ENCODE data around the gene NME4.
A peak's percentile ranks its signal among the peaks of the same experiment; 100 is the strongest.

NME4 gene

DNA sequence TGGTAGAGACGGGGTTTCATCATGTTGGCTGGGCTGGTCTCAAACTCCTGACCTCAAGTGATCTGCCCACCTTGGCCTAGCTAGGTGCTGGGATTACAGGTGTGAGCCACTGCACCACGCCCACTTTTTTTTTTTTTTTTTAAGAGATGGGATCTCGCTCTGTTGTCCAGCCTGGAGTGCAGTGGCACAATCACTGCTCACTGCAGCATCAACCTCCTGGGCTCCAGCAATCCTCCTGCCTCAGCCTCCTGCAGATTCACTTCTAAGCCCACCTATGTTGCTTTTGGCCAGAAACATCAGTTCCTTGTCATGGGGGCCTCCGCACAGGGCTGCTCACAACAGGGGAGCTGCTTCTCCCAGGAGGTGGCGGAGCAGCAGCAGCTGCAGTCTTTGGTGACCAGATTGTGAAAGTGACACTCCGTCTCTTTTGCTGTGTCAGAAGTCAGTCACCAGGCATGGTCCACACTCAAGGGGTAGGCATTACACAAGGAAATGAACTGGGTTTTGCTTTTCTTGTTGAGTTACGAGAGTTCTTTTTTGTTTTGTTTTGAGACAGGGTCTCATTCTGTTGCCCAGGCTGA lies 4.5 kb upstream of the NME4 start:
- no peak overlapping the region for H3K9ac ChIP-seq (ENCODE audit: low read length)
- H3K27ac ChIP-seq (ENCODE audit: low read depth, low read length) = no peak overlapping the region
- H3K9me3 ChIP-seq (ENCODE audit: low read length) = no peaks in the 10 kb centered on the region
- H3K36me3 ChIP-seq (ENCODE audit: insufficient read depth, low read length) = no peaks in the 10 kb centered on the region
- H3K4me1 ChIP-seq (ENCODE audit: insufficient read depth, low read length) = peaks cover 33% of the 10 kb centered on the region
- no peak overlapping the region for H3K4me3 ChIP-seq (ENCODE audit: low read depth in 1 of 2, low read length in 2 of 2)
- no peaks in the 10 kb centered on the region for H3K27me3 ChIP-seq (ENCODE audit: control insufficient read depth in 1 of 2, insufficient read depth in 2 of 2, low read length in 2 of 2)

- peak overlapping the region in 1 of 2 donors; percentile 67 for H3K4me3 ChIP-seq (ENCODE audit: low read depth in 1 of 2, low read length in 2 of 2)
- peak overlapping the region; percentile 11 for H3K9ac ChIP-seq (ENCODE audit: low read length)
- peaks cover 5% of the 10 kb centered on the region for H3K36me3 ChIP-seq (ENCODE audit: insufficient read depth, low read length)
- peaks cover 30% of the 10 kb centered on the region for H3K4me1 ChIP-seq (ENCODE audit: insufficient read depth, low read length)
- peak overlapping the region; percentile 77 for H3K27ac ChIP-seq (ENCODE audit: low read depth, low read length)
- no peaks in the 10 kb centered on the region for H3K27me3 ChIP-seq (ENCODE audit: control insufficient read depth in 1 of 2, insufficient read depth in 2 of 2, low read length in 2 of 2)
- no peaks in the 10 kb centered on the region for H3K9me3 ChIP-seq (ENCODE audit: low read length)
These were observed 800 bp upstream of the NME4 start for GRCh38 chr16:396199-396598.

GRCh38 chr16:396605-397004 lies 394 bp upstream of the NME4 start:
- Histone ChIP-seq H3K9me3 (ENCODE audit: low read length) (no peaks in the 10 kb centered on the region), H3K9ac (ENCODE audit: low read length) (peak overlapping the region; percentile 11), H3K4me3 (ENCODE audit: low read depth in 1 of 2, low read length in 2 of 2) (peak overlapping the region in 1 of 2 donors; percentile 67), H3K4me1 (ENCODE audit: insufficient read depth, low read length) (peaks cover 30% of the 10 kb centered on the region), H3K27ac (ENCODE audit: low read depth, low read length) (peak overlapping the region; percentile 77), H3K27me3 (ENCODE audit: control insufficient read depth in 1 of 2, insufficient read depth in 2 of 2, low read length in 2 of 2) (no peaks in the 10 kb centered on the region), H3K36me3 (ENCODE audit: insufficient read depth, low read length) (peaks cover 5% of the 10 kb centered on the region)

- peak overlapping the region; percentile 26 to 47 for H3K4me3 ChIP-seq (ENCODE audit: low read depth in 1 of 2, low read length in 2 of 2)
- H3K9me3 ChIP-seq (ENCODE audit: low read length) = no peaks in the 10 kb centered on the region
- H3K36me3 ChIP-seq (ENCODE audit: insufficient read depth, low read length) = peaks cover 5% of the 10 kb centered on the region
- H3K27ac ChIP-seq (ENCODE audit: low read depth, low read length) = peak overlapping the region; percentile 96
- peaks cover 30% of the 10 kb centered on the region for H3K4me1 ChIP-seq (ENCODE audit: insufficient read depth, low read length)
- H3K9ac ChIP-seq (ENCODE audit: low read length) = peak overlapping the region; percentile 57
- H3K27me3 ChIP-seq (ENCODE audit: control insufficient read depth in 1 of 2, insufficient read depth in 2 of 2, low read length in 2 of 2) = no peaks in the 10 kb centered on the region
These were observed 835 bp downstream of the NME4 start for GRCh38 chr16:397736-398332.

- peaks cover 5% of the 10 kb centered on the region for H3K36me3 ChIP-seq (ENCODE audit: insufficient read depth, low read length)
- no peaks in the 10 kb centered on the region for H3K27me3 ChIP-seq (ENCODE audit: control insufficient read depth in 1 of 2, insufficient read depth in 2 of 2, low read length in 2 of 2)
- H3K4me1 ChIP-seq (ENCODE audit: insufficient read depth, low read length) = peaks cover 30% of the 10 kb centered on the region
- peak overlapping the region in 1 of 2 donors; percentile 47 for H3K4me3 ChIP-seq (ENCODE audit: low read depth in 1 of 2, low read length in 2 of 2)
- H3K9ac ChIP-seq (ENCODE audit: low read length) = peak overlapping the region; percentile 57
- H3K9me3 ChIP-seq (ENCODE audit: low read length) = no peaks in the 10 kb centered on the region
- H3K27ac ChIP-seq (ENCODE audit: low read depth, low read length) = peak overlapping the region; percentile 96
These were observed 1.8 kb downstream of the NME4 start for GRCh38 chr16:398561-399339.

- Histone ChIP-seq H3K36me3 (ENCODE audit: insufficient read depth, low read length) (peaks cover 5% of the 10 kb centered on the region), H3K4me3 (ENCODE audit: low read depth in 1 of 2, low read length in 2 of 2) (no peak overlapping the region), H3K9ac (ENCODE audit: low read length) (no peak overlapping the region), H3K27ac (ENCODE audit: low read depth, low read length) (no peak overlapping the region), H3K27me3 (ENCODE audit: control insufficient read depth in 1 of 2, insufficient read depth in 2 of 2, low read length in 2 of 2) (no peaks in the 10 kb centered on the region), H3K9me3 (ENCODE audit: low read length) (no peaks in the 10 kb centered on the region), H3K4me1 (ENCODE audit: insufficient read depth, low read length) (peaks cover 30% of the 10 kb centered on the region)
These were observed 2.5 kb downstream of the NME4 start for GRCh38 chr16:399340-400019.

DNA sequence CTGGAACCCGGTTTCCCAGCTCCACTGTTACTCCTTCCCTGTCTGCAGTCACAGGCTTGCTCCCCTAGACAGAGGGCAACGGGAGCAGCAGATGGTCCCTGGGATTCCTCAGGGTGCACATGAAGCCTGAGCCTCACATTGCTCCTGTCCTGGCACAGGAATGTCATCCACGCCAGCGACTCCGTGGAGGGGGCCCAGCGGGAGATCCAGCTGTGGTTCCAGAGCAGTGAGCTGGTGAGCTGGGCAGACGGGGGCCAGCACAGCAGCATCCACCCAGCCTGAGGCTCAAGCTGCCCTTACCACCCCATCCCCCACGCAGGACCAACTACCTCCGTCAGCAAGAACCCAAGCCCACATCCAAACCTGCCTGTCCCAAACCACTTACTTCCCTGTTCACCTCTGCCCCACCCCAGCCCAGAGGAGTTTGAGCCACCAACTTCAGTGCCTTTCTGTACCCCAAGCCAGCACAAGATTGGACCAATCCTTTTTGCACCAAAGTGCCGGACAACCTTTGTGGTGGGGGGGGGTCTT lies 3.1 kb downstream of the NME4 start:
- Histone ChIP-seq H3K9ac (ENCODE audit: low read length) (no peak overlapping the region), H3K27ac (ENCODE audit: low read depth, low read length) (peak overlapping the region; percentile 90), H3K27me3 (ENCODE audit: control insufficient read depth in 1 of 2, insufficient read depth in 2 of 2, low read length in 2 of 2) (no peaks in the 10 kb centered on the region), H3K4me1 (ENCODE audit: insufficient read depth, low read length) (peaks cover 30% of the 10 kb centered on the region), H3K4me3 (ENCODE audit: low read depth in 1 of 2, low read length in 2 of 2) (peak overlapping the region; percentile 72 to 80), H3K9me3 (ENCODE audit: low read length) (no peaks in the 10 kb centered on the region), H3K36me3 (ENCODE audit: insufficient read depth, low read length) (peaks cover 5% of the 10 kb centered on the region)

DNA sequence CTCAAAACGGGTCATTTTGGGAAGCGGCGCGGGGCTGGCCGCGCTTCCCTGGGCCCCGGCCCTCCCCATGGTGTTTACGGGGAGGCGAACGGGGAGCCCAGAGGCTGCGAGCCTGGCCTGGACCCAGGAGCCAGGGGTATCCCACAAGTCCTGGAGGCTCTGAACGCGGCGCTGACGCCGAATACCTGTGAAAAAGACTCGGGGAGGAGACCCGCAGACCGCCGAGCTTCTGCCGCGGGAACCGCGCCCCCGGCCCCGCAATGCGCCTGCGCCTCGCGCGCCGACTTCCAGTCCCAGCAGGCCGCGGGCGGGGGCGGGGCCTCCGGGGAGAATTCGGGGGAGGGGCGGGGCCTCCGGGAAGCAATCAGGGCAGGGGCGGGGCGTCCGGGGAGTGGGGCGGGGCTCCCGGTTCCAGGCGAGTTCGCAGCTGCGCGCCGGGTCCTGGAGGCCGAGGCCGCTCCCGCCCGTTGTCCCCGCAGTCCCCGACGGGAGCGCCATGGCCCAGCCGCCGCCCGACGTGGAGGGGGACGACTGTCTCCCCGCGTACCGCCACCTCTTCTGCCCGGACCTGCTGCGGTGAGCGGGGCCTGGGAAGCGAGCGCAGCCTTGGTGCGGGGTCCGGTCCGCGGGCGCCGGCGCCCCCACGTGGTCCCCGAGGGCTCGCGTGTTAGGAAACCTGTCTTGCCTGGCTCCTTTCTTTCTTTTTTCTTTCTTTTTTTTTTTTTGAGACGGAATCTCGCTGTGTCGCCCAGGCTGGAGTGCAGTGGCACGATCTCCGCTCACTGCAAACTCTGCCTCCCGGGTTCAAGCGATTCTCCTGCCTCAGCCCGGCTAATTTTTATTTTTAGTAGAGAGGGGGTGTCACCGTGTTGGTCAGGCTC lies 4.7 kb downstream of the NME4 start, which contains the start of gene DECR2:
Gene DECR2 (plus strand): TSS at position 418 of the 881 bp plus-strand sequence. CDS start 79 bp downstream, at position 497.
- Histone ChIP-seq H3K4me1 (ENCODE audit: insufficient read depth, low read length) (peaks cover 18% of the 10 kb centered on the region), H3K27me3 (ENCODE audit: control insufficient read depth in 1 of 2, insufficient read depth in 2 of 2, low read length in 2 of 2) (no peaks in the 10 kb centered on the region), H3K4me3 (ENCODE audit: low read depth in 1 of 2, low read length in 2 of 2) (peak within 1 kb of the TSS; percentile 72 to 80), H3K9me3 (ENCODE audit: low read length) (no peaks in the 10 kb centered on the region), H3K9ac (ENCODE audit: low read length) (peak within 1 kb of the TSS; percentile 33), H3K36me3 (ENCODE audit: insufficient read depth, low read length) (peaks cover 5% of the 10 kb centered on the region), H3K27ac (ENCODE audit: low read depth, low read length) (peak within 1 kb of the TSS; percentile 97)

DNA sequence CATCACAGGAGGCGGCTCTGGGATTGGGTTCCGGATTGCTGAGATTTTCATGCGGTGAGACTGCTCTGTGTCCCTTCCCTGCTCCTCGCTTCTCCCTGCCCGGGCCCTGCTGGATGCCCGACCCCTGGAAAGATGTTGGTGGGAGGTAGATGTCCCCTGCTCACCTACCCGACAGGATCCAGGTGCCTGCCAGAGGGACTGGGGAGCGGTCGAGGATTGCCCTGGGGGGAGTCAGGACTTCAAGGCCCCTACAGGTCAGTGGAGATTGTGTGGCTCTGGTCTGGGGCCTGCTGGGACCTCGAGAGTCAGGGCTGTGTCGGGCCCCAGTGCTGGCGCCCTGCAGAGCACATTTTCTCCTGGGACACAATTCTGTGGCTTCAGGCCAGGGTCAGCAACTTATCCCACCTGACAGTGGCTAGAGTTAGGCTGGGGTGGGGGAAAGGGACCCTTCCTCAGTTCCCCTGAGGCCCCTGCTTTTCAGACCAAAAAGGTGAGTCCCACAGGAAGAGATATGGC lies 8.0 kb downstream of the NME4 start:
- Histone ChIP-seq H3K9me3 (ENCODE audit: low read length) (no peaks in the 10 kb centered on the region), H3K4me3 (ENCODE audit: low read depth in 1 of 2, low read length in 2 of 2) (no peak overlapping the region), H3K4me1 (ENCODE audit: insufficient read depth, low read length) (peaks cover 6% of the 10 kb centered on the region), H3K9ac (ENCODE audit: low read length) (no peak overlapping the region), H3K27ac (ENCODE audit: low read depth, low read length) (no peak overlapping the region), H3K36me3 (ENCODE audit: insufficient read depth, low read length) (no peaks in the 10 kb centered on the region), H3K27me3 (ENCODE audit: control insufficient read depth in 1 of 2, insufficient read depth in 2 of 2, low read length in 2 of 2) (no peaks in the 10 kb centered on the region)
